Calu3 (cell line): ENCODE data around the gene HGFAC. TPM values are rescaled to one million over a fixed set of nuclear protein-coding genes. Genes with fewer than 3 reads are reported as not detected.
"Not testable (repeated sequence)": the region's sequence is repeated elsewhere in the genome, so short reads cannot be mapped to it uniquely, and the experiment has no call there.

ENCODE experiments used
- BruUV-seq: library from RNA; stranded (reverse); fragments of 400-500 nt; replicated peaks from 2 replicates; lab custom pipeline; 2021; lab: Mats Ljungman, UMichigan
- CTCF ChIA-PET: fragments of 300-600 bp; sonication (Branson Sonifier 250); formaldehyde crosslinking; loops from one replicate; lab custom pipeline; 2022; ENCODE audit warnings: antibody characterized with exemption; lab: Charles Lee
- DNase-seq: peaks from one replicate; pipeline ENCODE4 v3.0.0; 2022
- H3K27ac Mint-ChIP-seq: one replicate; pipeline ENCODE4 v1.8.0; 2022; ENCODE audit warnings: mixed read lengths; ENCODE audit not compliant: unreplicated experiment
- H3K27me3 Mint-ChIP-seq: one replicate; pipeline ENCODE4 v1.8.0; 2022; ENCODE audit warnings: mixed read lengths; ENCODE audit not compliant: unreplicated experiment
- H3K36me3 Mint-ChIP-seq: one replicate; pipeline ENCODE4 v1.8.0; 2022; ENCODE audit warnings: mild to moderate bottlenecking, moderate library complexity, mixed read lengths; ENCODE audit not compliant: insufficient read depth, unreplicated experiment
- H3K4me1 Mint-ChIP-seq: one replicate; pipeline ENCODE4 v1.8.0; 2022; ENCODE audit warnings: mild to moderate bottlenecking, low read depth, mixed read lengths; ENCODE audit not compliant: unreplicated experiment
- H3K4me3 Mint-ChIP-seq: one replicate; pipeline ENCODE4 v1.8.0; 2022; ENCODE audit warnings: mild to moderate bottlenecking, low read depth, moderate library complexity, mixed read lengths; ENCODE audit not compliant: unreplicated experiment
- H3K9me3 Mint-ChIP-seq: one replicate; pipeline ENCODE4 v1.8.0; 2022; ENCODE audit warnings: low read depth, mixed read lengths; ENCODE audit not compliant: unreplicated experiment
- CTCF ChIP-seq: fragments of 200-600 bp; IDR thresholded peaks from one replicate; pipeline ENCODE4 v1.8.0; 2022; ENCODE audit warnings: antibody characterized with exemption; ENCODE audit not compliant: unreplicated experiment
- intact Hi-C: fragments of 100-400 bp; cut with micrococcal nuclease; formaldehyde crosslinking; loops from one replicate; pipeline ENCODE4 v1.10.0; 2022; ENCODE audit not compliant: unreplicated experiment
- total RNA-seq: library from RNA; stranded (reverse); gene quantifications from 2 replicates; pipeline ENCODE4 v1.2.3, GENCODE V29; 2022

Gene HGFAC
- total RNA-seq, 1 experiment from 2014 or later = not detected

- BruUV-seq = no TSS peak
- H3K27me3 Mint-ChIP-seq = no peaks in the 10 kb centered on the region
- CTCF ChIA-PET = no interaction called here
- no peaks in the 10 kb centered on the region for H3K4me1 Mint-ChIP-seq
- intact Hi-C loops = no loop called here
- H3K4me3 Mint-ChIP-seq = no peak overlapping the region
- H3K27ac Mint-ChIP-seq = no peak overlapping the region
- no peak for TF ChIP-seq CTCF
- no peaks in the 10 kb centered on the region for H3K9me3 Mint-ChIP-seq
- DNase-seq = no peak
- H3K36me3 Mint-ChIP-seq = no peaks in the 10 kb centered on the region
Measured at GRCh38 chr4:3409571-3410091, 32.1 kb upstream of the HGFAC start.

GRCh38 chr4:3410401-3411135, 31.2 kb upstream of the HGFAC start:
- no peaks in the 10 kb centered on the region for H3K4me1 Mint-ChIP-seq
- DNase-seq = no peak
- no peaks in the 10 kb centered on the region for H3K27me3 Mint-ChIP-seq
- H3K27ac Mint-ChIP-seq = no peak overlapping the region
- BruUV-seq = no TSS peak
- TF ChIP-seq CTCF = no peak
- CTCF ChIA-PET = no interaction called here
- H3K9me3 Mint-ChIP-seq = no peaks in the 10 kb centered on the region
- no peak overlapping the region for H3K4me3 Mint-ChIP-seq
- intact Hi-C loops = no loop called here
- no peaks in the 10 kb centered on the region for H3K36me3 Mint-ChIP-seq

GRCh38 chr4:3411190-3411589, 30.6 kb upstream of the HGFAC start:
- CTCF ChIA-PET, BruUV-seq, DNase-seq, H3K4me3 Mint-ChIP-seq, H3K36me3 Mint-ChIP-seq, H3K27ac Mint-ChIP-seq, intact Hi-C loops, H3K9me3 Mint-ChIP-seq, H3K27me3 Mint-ChIP-seq, H3K4me1 Mint-ChIP-seq: not testable (repeated sequence)

- H3K27me3 Mint-ChIP-seq = no peaks in the 10 kb centered on the region
- no peaks in the 10 kb centered on the region for H3K9me3 Mint-ChIP-seq
- TF ChIP-seq CTCF = no peak
- H3K4me3 Mint-ChIP-seq = no peak overlapping the region
- no peaks in the 10 kb centered on the region for H3K4me1 Mint-ChIP-seq
- H3K27ac Mint-ChIP-seq = no peak overlapping the region
- no peak for DNase-seq
- no TSS peak for BruUV-seq
- H3K36me3 Mint-ChIP-seq = no peaks in the 10 kb centered on the region
- intact Hi-C loops = no loop called here
- CTCF ChIA-PET = no interaction called here
Measured at GRCh38 chr4:3411676-3412075, 30.1 kb upstream of the HGFAC start.
